ENCODE results near the gene GHSR. TPM values are rescaled to one million over a fixed set of nuclear protein-coding genes. Genes with fewer than 3 reads are reported as not detected.

The GHSR gene
- total RNA-seq, 1 experiment from 2014 or later: not detected

DNA sequence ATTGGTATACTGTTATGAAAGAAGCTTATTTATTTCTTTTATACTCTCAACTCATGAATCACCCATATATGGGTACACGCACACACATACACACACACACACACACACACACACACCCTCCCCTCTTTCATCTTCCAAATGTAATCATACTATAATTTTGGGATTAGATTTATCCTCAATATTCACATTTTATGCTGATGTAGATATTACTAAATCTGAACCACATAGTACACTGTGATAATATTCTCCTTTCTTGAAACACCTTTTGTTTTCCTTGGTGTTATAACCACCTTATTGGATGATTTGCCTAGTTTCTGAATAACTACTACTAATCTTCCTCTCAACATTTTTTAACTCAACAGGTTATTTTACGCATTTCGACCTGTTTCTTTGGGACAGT, 8.1 kb upstream of the GHSR start:
- Histone ChIP-seq H3K9me3 (ENCODE audit: control insufficient read depth, insufficient read depth, low read depth, low read length) (no peaks in the 10 kb centered on the region), H3K36me3 (ENCODE audit: control insufficient read depth, insufficient read depth, low read length) (no peaks in the 10 kb centered on the region), H3K27ac (ENCODE audit: low read length) (no peak overlapping the region), H3K27me3 (ENCODE audit: control insufficient read depth, insufficient read depth, low read length) (peaks cover 6% of the 10 kb centered on the region), H3K4me1 (ENCODE audit: control insufficient read depth, insufficient read depth, low read length) (no peaks in the 10 kb centered on the region), H3K4me3 (ENCODE audit: low read depth in 2 of 2, low read length in 2 of 2) (no peak overlapping the region)
- in situ Hi-C loops (cut with HindIII; ENCODE audit: low pct_unique_long_range_greater_than_20kb, low sequenced_read_pairs) (no loop called here), intact Hi-C loops (cut with micrococcal nuclease; ENCODE audit: unreplicated experiment) (no loop called here)
- BruUV-seq (replicated peaks): no TSS peak
- ATAC-seq (no peak), DNase-seq (ENCODE audit: low read depth, low spot score) (no peak)
- POLR2A ChIA-PET: no interaction called here
- CTCF ChIA-PET: no interaction called here
- TF ChIP-seq, protein P1, sequence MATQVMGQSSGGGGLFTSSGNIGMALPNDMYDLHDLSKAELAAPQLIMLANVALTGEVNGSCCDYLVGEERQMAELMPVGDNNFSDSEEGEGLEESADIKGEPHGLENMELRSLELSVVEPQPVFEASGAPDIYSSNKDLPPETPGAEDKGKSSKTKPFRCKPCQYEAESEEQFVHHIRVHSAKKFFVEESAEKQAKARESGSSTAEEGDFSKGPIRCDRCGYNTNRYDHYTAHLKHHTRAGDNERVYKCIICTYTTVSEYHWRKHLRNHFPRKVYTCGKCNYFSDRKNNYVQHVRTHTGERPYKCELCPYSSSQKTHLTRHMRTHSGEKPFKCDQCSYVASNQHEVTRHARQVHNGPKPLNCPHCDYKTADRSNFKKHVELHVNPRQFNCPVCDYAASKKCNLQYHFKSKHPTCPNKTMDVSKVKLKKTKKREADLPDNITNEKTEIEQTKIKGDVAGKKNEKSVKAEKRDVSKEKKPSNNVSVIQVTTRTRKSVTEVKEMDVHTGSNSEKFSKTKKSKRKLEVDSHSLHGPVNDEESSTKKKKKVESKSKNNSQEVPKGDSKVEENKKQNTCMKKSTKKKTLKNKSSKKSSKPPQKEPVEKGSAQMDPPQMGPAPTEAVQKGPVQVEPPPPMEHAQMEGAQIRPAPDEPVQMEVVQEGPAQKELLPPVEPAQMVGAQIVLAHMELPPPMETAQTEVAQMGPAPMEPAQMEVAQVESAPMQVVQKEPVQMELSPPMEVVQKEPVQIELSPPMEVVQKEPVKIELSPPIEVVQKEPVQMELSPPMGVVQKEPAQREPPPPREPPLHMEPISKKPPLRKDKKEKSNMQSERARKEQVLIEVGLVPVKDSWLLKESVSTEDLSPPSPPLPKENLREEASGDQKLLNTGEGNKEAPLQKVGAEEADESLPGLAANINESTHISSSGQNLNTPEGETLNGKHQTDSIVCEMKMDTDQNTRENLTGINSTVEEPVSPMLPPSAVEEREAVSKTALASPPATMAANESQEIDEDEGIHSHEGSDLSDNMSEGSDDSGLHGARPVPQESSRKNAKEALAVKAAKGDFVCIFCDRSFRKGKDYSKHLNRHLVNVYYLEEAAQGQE (IDR thresholded peaks at IDR 0.05; ENCODE audit: insufficient read depth in 1 of 2, low read depth in 2 of 2, low read length in 1 of 2): no peak

DNA sequence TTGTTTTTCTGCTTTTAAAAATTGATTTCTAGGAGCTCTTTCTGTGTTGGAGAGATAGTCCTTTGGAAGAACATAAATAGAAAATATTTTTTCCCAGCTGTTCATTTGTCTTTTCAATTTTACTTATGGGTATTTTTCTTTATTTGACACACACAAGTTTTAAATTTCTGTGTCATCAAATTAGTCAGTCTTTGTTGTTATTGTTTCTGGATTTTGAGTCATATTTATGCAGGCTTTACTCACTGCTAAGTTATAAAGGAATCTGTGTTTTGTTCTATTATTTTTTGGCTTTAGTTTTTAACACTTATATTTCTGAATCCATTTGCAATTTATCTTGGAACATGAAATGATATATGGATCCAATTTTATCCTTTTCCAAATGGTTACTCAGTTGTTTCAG, 5.9 kb upstream of the GHSR start:
- BruUV-seq (replicated peaks): no TSS peak
- TF ChIP-seq TCF7L2 (IDR thresholded peaks at IDR 0.05; ENCODE audit: low read depth, low read length) (no peak), POLR2AphosphoS5 (IDR thresholded peaks at IDR 0.05; ENCODE audit: low read depth, low read length) (no peak), SIN3A (IDR thresholded peaks at IDR 0.05; ENCODE audit: borderline replicate concordance, insufficient read depth, low read depth, low read length) (no peak)
- TF ChIP-seq, protein P2, sequence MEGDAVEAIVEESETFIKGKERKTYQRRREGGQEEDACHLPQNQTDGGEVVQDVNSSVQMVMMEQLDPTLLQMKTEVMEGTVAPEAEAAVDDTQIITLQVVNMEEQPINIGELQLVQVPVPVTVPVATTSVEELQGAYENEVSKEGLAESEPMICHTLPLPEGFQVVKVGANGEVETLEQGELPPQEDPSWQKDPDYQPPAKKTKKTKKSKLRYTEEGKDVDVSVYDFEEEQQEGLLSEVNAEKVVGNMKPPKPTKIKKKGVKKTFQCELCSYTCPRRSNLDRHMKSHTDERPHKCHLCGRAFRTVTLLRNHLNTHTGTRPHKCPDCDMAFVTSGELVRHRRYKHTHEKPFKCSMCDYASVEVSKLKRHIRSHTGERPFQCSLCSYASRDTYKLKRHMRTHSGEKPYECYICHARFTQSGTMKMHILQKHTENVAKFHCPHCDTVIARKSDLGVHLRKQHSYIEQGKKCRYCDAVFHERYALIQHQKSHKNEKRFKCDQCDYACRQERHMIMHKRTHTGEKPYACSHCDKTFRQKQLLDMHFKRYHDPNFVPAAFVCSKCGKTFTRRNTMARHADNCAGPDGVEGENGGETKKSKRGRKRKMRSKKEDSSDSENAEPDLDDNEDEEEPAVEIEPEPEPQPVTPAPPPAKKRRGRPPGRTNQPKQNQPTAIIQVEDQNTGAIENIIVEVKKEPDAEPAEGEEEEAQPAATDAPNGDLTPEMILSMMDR (IDR thresholded peaks at IDR 0.05): no peak
- TF ChIP-seq, protein P1 (IDR thresholded peaks at IDR 0.05; ENCODE audit: insufficient read depth in 1 of 2, low read depth in 2 of 2, low read length in 1 of 2): no peak
- H3K27ac ChIP-seq (ENCODE audit: low read length): no peak overlapping the region
- H3K36me3 ChIP-seq (ENCODE audit: control insufficient read depth, insufficient read depth, low read length): no peaks in the 10 kb centered on the region
- in situ Hi-C loops (cut with HindIII; ENCODE audit: low pct_unique_long_range_greater_than_20kb, low sequenced_read_pairs): no loop called here
- ChIA-PET CTCF (no interaction called here), POLR2A (no interaction called here)
- ATAC-seq (no peak), DNase-seq (ENCODE audit: low read depth, low spot score) (no peak)
- intact Hi-C loops (cut with micrococcal nuclease; ENCODE audit: unreplicated experiment): no loop called here
- no peaks in the 10 kb centered on the region for H3K4me1 ChIP-seq (ENCODE audit: control insufficient read depth, insufficient read depth, low read length)
- no peaks in the 10 kb centered on the region for H3K9me3 ChIP-seq (ENCODE audit: control insufficient read depth, insufficient read depth, low read depth, low read length)
- peaks cover 6% of the 10 kb centered on the region for H3K27me3 ChIP-seq (ENCODE audit: control insufficient read depth, insufficient read depth, low read length)
- H3K4me3 ChIP-seq (ENCODE audit: low read depth in 2 of 2, low read length in 2 of 2): no peak overlapping the region
